Measurements from ENCODE around the gene ASF1A. TPM values are rescaled to one million over a fixed set of nuclear protein-coding genes. Genes with fewer than 3 reads are reported as not detected.

The ASF1A gene
- total RNA-seq, 2 donors from 2014 or later = 9.2 to 16.1 TPM

DNA sequence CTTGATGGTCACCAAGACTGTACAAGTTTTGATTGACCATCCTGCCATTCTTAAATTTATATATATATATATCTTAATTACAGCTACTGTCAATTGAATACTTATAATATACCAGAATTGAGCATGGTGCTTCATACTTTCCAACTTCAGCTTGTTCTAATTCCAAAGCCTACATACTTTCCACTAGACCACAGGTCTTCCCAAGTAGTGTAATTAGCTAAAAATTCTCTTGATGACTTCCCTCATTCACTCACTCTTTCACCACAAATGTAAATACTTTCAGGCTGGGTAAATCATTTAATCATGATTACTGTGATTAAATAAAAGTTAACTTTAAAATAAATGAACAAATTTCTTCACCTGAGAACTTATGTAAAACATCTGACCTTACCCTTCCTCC, 3.4 kb downstream of the ASF1A start:
- H3K9me3 ChIP-seq = no peaks in the 10 kb centered on the region
- TF ChIP-seq CTCF (IDR thresholded peaks at IDR 0.05) = no peak
- H3K27ac ChIP-seq = no peak overlapping the region
- H3K36me3 ChIP-seq = peaks cover 4% of the 10 kb centered on the region
- no peak overlapping the region for H3K4me3 ChIP-seq
- no peaks in the 10 kb centered on the region for H3K27me3 ChIP-seq
- peaks cover 0 to 34% of the 10 kb centered on the region in 2 donors for H3K4me1 ChIP-seq
- no peak for DNase-seq (ENCODE audit: low spot score)

DNA sequence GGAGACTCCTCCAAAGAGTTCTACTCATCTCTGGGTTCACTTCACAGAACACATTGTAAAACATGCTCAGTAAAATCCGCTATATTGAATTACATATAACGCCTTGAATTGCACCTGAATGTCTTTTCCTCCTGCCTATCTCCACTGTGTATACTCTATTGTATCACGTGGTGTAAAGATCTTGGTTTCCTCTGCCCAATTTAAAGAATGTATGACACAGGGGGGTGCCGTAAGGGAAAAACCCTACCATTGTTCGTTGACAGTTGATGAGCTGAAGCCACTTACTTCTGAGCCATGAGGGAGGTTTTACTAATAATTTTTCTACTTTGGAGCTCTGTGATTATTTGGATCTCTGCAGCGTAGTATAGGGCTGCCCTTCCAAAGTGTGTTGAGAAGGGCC, 6.0 kb downstream of the ASF1A start:
- DNase-seq (ENCODE audit: low spot score) = no peak
- no peak overlapping the region for H3K4me3 ChIP-seq
- H3K27ac ChIP-seq = no peak overlapping the region
- H3K27me3 ChIP-seq = no peaks in the 10 kb centered on the region
- peaks cover 13% of the 10 kb centered on the region for H3K36me3 ChIP-seq
- no peaks in the 10 kb centered on the region for H3K9me3 ChIP-seq
- peaks cover 0 to 36% of the 10 kb centered on the region in 2 donors for H3K4me1 ChIP-seq
- no peak for TF ChIP-seq CTCF (IDR thresholded peaks at IDR 0.05)

- TF ChIP-seq CTCF (IDR thresholded peaks at IDR 0.05) = no peak
- no peak for DNase-seq (ENCODE audit: low spot score)
- no peak overlapping the region for H3K4me3 ChIP-seq
- peaks cover 25% of the 10 kb centered on the region for H3K36me3 ChIP-seq
- peaks cover 0 to 27% of the 10 kb centered on the region in 2 donors for H3K4me1 ChIP-seq
- no peaks in the 10 kb centered on the region for H3K27me3 ChIP-seq
- no peaks in the 10 kb centered on the region for H3K9me3 ChIP-seq
- H3K27ac ChIP-seq = no peak overlapping the region
These were observed 8.8 kb downstream of the ASF1A start for GRCh38 chr6:118902726-118903125.

DNA sequence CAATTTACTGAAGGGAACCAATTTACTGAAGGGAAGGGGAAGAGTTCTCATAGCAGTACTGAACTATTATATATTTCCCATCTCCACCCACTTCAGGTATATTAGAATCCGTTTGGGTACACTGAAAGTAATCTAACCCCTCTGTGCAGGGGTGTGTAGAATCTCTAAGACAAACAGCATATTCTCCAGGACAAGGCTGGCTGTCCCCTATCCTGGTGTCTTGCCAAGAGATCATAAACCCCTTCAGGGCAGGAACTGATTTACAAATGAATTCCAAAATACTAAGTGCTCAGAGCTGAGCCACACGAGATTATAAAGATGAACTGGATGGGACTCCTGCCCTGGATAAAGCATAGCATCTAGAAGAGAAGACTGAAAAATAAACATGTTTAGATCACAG, 9.2 kb downstream of the ASF1A start:
- Histone ChIP-seq H3K27ac (no peak overlapping the region), H3K9me3 (no peaks in the 10 kb centered on the region), H3K4me3 (no peak overlapping the region), H3K36me3 (peaks cover 29% of the 10 kb centered on the region), H3K4me1 (peaks cover 0 to 27% of the 10 kb centered on the region in 2 donors), H3K27me3 (no peaks in the 10 kb centered on the region)
- TF ChIP-seq CTCF (IDR thresholded peaks at IDR 0.05) = no peak
- no peak for DNase-seq (ENCODE audit: low spot score)

DNA sequence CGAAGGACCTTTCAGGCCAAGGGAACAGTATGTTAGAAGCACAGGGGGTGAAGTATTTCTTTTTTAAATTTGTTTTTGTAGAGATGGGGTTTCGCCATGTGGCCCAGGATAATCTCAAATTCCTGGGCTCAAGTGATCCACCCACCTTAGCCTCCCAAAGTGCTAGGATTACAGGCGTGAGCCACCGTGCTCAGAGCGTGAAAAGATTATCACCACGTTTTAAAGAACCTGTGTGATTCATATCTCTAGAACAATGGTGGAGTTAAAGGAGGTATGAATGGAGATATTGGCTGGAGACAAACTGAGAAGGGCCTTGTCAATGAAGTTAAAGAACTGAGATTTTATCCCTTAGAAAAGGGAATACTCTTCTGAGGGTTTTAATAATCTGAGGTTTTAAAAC, 9.7 kb downstream of the ASF1A start:
- H3K36me3 ChIP-seq = peaks cover 34% of the 10 kb centered on the region
- no peak overlapping the region for H3K27ac ChIP-seq
- no peak for TF ChIP-seq CTCF (IDR thresholded peaks at IDR 0.05)
- peaks cover 0 to 27% of the 10 kb centered on the region in 2 donors for H3K4me1 ChIP-seq
- H3K4me3 ChIP-seq = no peak overlapping the region
- DNase-seq (ENCODE audit: low spot score) = no peak
- H3K9me3 ChIP-seq = no peaks in the 10 kb centered on the region
- no peaks in the 10 kb centered on the region for H3K27me3 ChIP-seq

- peaks cover 34% of the 10 kb centered on the region for H3K36me3 ChIP-seq
- peaks cover 0 to 15% of the 10 kb centered on the region in 2 donors for H3K4me1 ChIP-seq
- H3K9me3 ChIP-seq = no peaks in the 10 kb centered on the region
- DNase-seq (ENCODE audit: low spot score) = no peak
- H3K27ac ChIP-seq = no peak overlapping the region
- H3K27me3 ChIP-seq = no peaks in the 10 kb centered on the region
- H3K4me3 ChIP-seq = no peak overlapping the region
- TF ChIP-seq CTCF (IDR thresholded peaks at IDR 0.05) = no peak
These were observed 11.1 kb downstream of the ASF1A start for GRCh38 chr6:118905084-118905483.
